B cell (primary cell): ENCODE data around the gene ALMS1.

Experiments
- CTCF ChIP-seq: fragments of 200-600 bp; IDR thresholded peaks from one replicate; pipeline ENCODE4 v1.8.0; 2022; ENCODE audit warnings: antibody characterized with exemption, mild to moderate bottlenecking
- EZH2 ChIP-seq: IDR thresholded peaks from 2 replicates; pipeline ENCODE4 v1.6.1; 2012; ENCODE audit warnings: borderline replicate concordance, low read depth, mild to moderate bottlenecking, moderate library complexity, low read length; ENCODE audit not compliant: insufficient read depth, poor library complexity, severe bottlenecking

GRCh38 chr2:73582364-73582763, 196.7 kb downstream of the ALMS1 start:
- TF ChIP-seq CTCF (no peak), EZH2 (no peak)
